Esophagus squamous epithelium (tissue), 5 donors: Measurements from ENCODE around the gene PBX2. TPM values are rescaled to one million over a fixed set of nuclear protein-coding genes. Genes with fewer than 3 reads are reported as not detected.
A peak's percentile ranks its signal among the peaks of the same experiment; 100 is the strongest.

Source experiments
- DNase-seq: peaks from one replicate; lab custom pipeline; 2025; lab: John Stamatoyannopoulos, UW
- H3K27ac ChIP-seq, 4 donors: fragments of 200-600 bp; sonication (generic); one replicate each; pipeline ENCODE4 v1.5.1; 2016 to 2019; ENCODE audit warnings: mild to moderate bottlenecking in 1 of 4
- H3K27me3 ChIP-seq, 4 donors: fragments of 200-600 bp; sonication (generic); 1 replicate in 3 of 4; 2 replicates in 1 of 4; pipeline versions ENCODE4 v1.5.1 to v1.6.0; 2017 to 2021; ENCODE audit warnings: antibody characterized with exemption in 1 of 4
- H3K36me3 ChIP-seq, 3 donors: fragments of 200-600 bp; sonication (generic); one replicate each; pipeline ENCODE4 v1.5.1; 2016 to 2019
- H3K4me1 ChIP-seq, 3 donors: fragments of 200-600 bp; sonication (generic); one replicate each; pipeline ENCODE4 v1.5.1; 2017 to 2019
- H3K4me3 ChIP-seq, 4 donors: fragments of 200-600 bp; sonication (generic); 1 replicate in 3 of 4; 2 replicates in 1 of 4; pipeline ENCODE4 v1.5.1; 2016 to 2019; ENCODE audit warnings: mild to moderate bottlenecking in 2 of 4, moderate library complexity in 1 of 4
- H3K9me3 ChIP-seq, 3 donors: fragments of 200-600 bp; sonication (generic); one replicate each; pipeline ENCODE4 v1.5.1; 2016 to 2019
- POLR2A ChIP-seq, 4 donors: fragments of 450-650 bp; IDR thresholded peaks; one replicate each; pipeline ENCODE4 v1.6.1; 2017; ENCODE audit warnings: antibody characterized with exemption in 4 of 4, mild to moderate bottlenecking in 4 of 4, moderate library complexity in 3 of 4
- WGBS, 2 donors: methylation state at CpG; one replicate each; pipeline ENCODE4 v1.1.5; 2018; 5-methylcytosine and 5-hydroxymethylcytosine counted together
- intact Hi-C: fragments of 100-400 bp; cut with DNase I; formaldehyde crosslinking; loops from one replicate; pipeline ENCODE4 v1.15.0; 2022
- total RNA-seq, 4 donors: library from RNA; depleted of rRNA; stranded (reverse); fragments of >200 nt; gene quantifications; one replicate each; pipeline ENCODE4 v1.1.0, GENCODE V29; 2016
- TF ChIP-seq, protein P1 (sequence below), 6 experiments: fragments of 450-650 bp in 4 of 6; fragments of 200-600 bp in 2 of 6; sonication (generic) in 2 of 6; IDR thresholded peaks; one replicate each; pipeline ENCODE4 v1.5.1; 2016 to 2019; ENCODE audit warnings: antibody characterized with exemption in 6 of 6, mild to moderate bottlenecking in 4 of 6, moderate library complexity in 4 of 6
- donor health status: DM: yes; HTN: yes; CAD: no.

Gene PBX2
- total RNA-seq, 4 donors from 2014 or later = 27.1 to 40.2 (median 28.9) TPM

DNA sequence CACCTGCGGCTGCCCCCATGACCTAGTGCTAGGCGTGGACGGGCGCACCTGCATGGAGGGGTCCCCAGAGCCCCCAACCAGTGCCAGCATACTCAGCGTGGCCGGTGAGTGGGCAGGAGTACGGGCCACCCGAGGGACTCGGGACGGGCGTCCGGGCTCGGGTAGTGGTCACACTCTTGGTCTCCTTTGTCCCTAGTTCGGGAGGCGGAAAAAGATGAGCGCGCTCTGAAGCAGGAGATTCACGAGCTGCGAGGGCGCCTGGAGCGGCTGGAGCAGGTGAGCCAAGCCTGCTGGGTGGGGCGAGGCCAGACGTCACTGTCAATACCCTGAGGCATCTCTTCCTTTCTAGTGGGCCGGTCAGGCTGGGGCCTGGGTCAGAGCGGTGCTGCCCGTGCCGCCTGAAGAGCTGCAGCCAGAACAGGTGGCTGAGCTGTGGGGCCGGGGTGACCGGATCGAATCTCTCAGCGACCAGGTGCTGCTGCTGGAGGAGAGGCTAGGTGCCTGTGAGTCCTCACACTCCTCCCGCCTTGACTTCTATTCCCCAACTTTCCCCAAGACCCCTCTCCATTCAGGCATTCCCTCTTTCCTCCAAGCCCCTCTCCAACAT is 22.7 kb downstream of the PBX2 start:
- no peak for TF ChIP-seq POLR2A (IDR thresholded peaks at IDR 0.05)
- TF ChIP-seq, protein P1, sequence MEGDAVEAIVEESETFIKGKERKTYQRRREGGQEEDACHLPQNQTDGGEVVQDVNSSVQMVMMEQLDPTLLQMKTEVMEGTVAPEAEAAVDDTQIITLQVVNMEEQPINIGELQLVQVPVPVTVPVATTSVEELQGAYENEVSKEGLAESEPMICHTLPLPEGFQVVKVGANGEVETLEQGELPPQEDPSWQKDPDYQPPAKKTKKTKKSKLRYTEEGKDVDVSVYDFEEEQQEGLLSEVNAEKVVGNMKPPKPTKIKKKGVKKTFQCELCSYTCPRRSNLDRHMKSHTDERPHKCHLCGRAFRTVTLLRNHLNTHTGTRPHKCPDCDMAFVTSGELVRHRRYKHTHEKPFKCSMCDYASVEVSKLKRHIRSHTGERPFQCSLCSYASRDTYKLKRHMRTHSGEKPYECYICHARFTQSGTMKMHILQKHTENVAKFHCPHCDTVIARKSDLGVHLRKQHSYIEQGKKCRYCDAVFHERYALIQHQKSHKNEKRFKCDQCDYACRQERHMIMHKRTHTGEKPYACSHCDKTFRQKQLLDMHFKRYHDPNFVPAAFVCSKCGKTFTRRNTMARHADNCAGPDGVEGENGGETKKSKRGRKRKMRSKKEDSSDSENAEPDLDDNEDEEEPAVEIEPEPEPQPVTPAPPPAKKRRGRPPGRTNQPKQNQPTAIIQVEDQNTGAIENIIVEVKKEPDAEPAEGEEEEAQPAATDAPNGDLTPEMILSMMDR (IDR thresholded peaks at IDR 0.05) = no peak
- no peaks in the 10 kb centered on the region for H3K9me3 ChIP-seq
- DNase-seq = no peak
- H3K36me3 ChIP-seq = peaks cover 12 to 94% (median 39%) of the 10 kb centered on the region in 3 donors
- peaks cover 0 to 6% (median 0%) of the 10 kb centered on the region in 3 donors for H3K4me1 ChIP-seq
- H3K4me3 ChIP-seq = no peak overlapping the region
- peak overlapping the region in 2 of 4 donors; percentile 14 to 18 for H3K27ac ChIP-seq
- intact Hi-C loops = no loop called here
- WGBS, 2 donors = 71 to 84% methylated on average over 4 to 11 of the region's 32 CpGs
- H3K27me3 ChIP-seq = no peaks in the 10 kb centered on the region

DNA sequence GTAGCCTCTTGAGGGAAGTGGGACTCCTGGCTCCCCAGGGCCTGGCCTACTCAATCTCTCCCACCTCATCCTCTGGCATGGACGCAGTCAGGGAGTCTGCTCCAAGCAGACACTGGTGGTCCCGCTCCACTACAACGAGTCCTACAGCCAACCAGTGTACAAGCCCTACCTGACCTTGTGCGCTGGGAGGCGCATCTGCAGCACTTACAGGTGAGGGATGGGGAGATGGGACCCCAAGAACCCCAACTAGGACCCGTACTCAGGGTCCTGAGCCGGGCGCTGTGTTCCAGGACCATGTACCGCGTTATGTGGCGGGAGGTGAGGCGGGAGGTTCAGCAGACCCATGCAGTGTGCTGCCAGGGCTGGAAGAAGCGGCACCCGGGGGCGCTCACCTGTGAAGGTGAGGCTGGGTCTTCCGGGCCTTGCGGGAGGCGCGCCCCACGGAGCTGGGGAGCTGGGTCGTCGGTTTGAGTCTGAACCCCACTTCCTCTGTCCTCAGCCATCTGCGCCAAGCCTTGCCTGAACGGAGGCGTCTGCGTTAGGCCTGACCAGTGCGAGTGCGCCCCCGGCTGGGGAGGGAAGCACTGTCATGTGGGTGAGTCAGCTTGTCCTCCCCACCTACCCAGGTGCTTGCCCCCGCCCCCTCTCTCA is 23.5 kb downstream of the PBX2 start:
- peak overlapping the region in 3 of 4 donors; percentile 2 to 28 (median 18) for H3K27ac ChIP-seq
- peaks cover 0 to 6% (median 0%) of the 10 kb centered on the region in 3 donors for H3K4me1 ChIP-seq
- peaks cover 12 to 100% (median 39%) of the 10 kb centered on the region in 3 donors for H3K36me3 ChIP-seq
- no peaks in the 10 kb centered on the region for H3K27me3 ChIP-seq
- no peak for TF ChIP-seq POLR2A (IDR thresholded peaks at IDR 0.05)
- TF ChIP-seq, protein P1 (IDR thresholded peaks at IDR 0.05) = no peak
- H3K9me3 ChIP-seq = no peaks in the 10 kb centered on the region
- intact Hi-C loops = no loop called here
- H3K4me3 ChIP-seq = no peak overlapping the region
- no peak for DNase-seq
- 83 to 84% methylated on average over 8 to 19 of the region's 30 CpGs for WGBS, 2 donors

DNA sequence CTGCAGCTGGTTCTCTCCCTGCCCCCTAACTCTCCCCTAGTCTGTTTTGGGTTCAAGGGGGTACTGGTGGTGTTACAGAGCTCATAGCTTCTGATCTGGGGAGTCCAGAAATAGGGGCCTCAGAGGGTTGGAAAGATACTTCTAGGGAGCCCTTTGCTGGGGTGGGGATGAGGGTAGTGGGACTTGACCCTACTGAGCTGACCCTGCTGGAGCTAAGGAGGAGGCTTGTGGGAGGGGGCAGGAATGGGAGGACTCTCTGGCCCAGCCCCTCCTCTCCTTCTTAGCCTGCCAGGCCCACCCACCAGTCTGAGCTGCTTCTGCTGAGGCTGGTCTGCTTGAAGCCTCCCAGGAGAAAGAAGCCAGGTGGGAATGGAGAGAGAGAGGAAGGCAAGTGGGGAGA is 25.7 kb downstream of the PBX2 start, which contains the start of gene EGFL8:
TSS of gene EGFL8 (plus strand) at position 301 of the 400 bp plus-strand sequence. CDS start 1,571 bp downstream, outside the sequence.
- intact Hi-C loops = no loop called here
- H3K27me3 ChIP-seq = no peaks in the 10 kb centered on the region
- H3K4me1 ChIP-seq = peaks cover 0 to 6% (median 0%) of the 10 kb centered on the region in 3 donors
- no peak for DNase-seq
- H3K36me3 ChIP-seq = peaks cover 11 to 99% (median 26%) of the 10 kb centered on the region in 3 donors
- H3K9me3 ChIP-seq = no peaks in the 10 kb centered on the region
- H3K4me3 ChIP-seq = no peak within 1 kb of the TSS
- TF ChIP-seq, protein P1 (IDR thresholded peaks at IDR 0.05) = no peak
- no peak for TF ChIP-seq POLR2A (IDR thresholded peaks at IDR 0.05)
- peak within 1 kb of the TSS; percentile 1 to 53 (median 48) for H3K27ac ChIP-seq

DNA sequence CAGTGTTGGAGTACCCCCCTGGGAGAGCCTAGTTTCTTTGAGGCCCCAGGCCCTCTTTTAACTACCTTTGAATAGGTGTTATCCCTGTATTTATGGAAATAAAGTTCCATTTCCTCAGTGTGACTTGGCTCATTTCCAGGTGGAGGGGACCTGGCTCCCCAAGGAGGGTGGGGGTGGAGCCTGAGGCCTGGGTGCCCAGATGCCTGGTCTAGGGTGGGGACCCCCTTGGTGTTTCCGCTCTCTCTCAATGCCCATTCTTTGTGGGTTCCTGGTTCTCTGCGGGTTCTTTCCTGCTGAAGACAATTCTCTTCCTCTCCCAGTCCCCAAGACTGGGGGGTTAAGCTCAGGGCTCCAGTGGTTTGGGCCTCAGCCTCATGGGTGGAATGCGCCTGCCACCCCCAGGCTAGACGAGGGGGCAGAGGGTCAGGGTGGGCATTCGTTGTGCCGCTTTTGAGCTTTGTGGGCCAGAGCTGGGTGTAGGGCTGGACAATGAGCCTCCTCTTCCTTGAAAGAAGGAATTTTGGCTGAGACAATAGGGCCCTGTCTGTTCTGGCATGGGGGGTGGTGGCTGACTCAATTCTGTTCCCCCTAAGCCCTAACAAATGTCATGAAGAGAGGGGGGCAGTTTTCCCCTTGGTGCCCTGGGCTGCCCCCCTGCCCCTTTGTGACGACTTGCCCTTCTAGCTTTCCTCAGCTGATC is 26.3 kb downstream of the PBX2 start:
- WGBS, 2 donors = 78 to 86% methylated on average over 2 to 4 of the region's 7 CpGs
- H3K9me3 ChIP-seq = no peaks in the 10 kb centered on the region
- peaks cover 10 to 98% (median 26%) of the 10 kb centered on the region in 3 donors for H3K36me3 ChIP-seq
- DNase-seq = no peak
- TF ChIP-seq, protein P1 (IDR thresholded peaks at IDR 0.05) = no peak
- TF ChIP-seq POLR2A (IDR thresholded peaks at IDR 0.05) = no peak
- H3K27me3 ChIP-seq = no peaks in the 10 kb centered on the region
- no peak overlapping the region for H3K4me3 ChIP-seq
- H3K27ac ChIP-seq = peak overlapping the region; percentile 1 to 53 (median 48)
- intact Hi-C loops = no loop called here
- peaks cover 0 to 6% (median 0%) of the 10 kb centered on the region in 3 donors for H3K4me1 ChIP-seq
